ENCODE measurements around the gene PPCS. TPM values are rescaled to one million over a fixed set of nuclear protein-coding genes. Genes with fewer than 3 reads are reported as not detected.
"Not testable (repeated sequence)": the region's sequence is repeated elsewhere in the genome, so short reads cannot be mapped to it uniquely, and the experiment has no call there.

PPCS gene
- total RNA-seq, 1 donor from 2014 or later, result 32.6 TPM

- Mint-ChIP-seq H3K4me1 (peaks cover 29% of the 10 kb centered on the region), H3K9me3 (no peaks in the 10 kb centered on the region), H3K4me3 (peak within 1 kb of the TSS; percentile 97), H3K36me3 (ENCODE audit: low read depth) (peaks cover under 1% of the 10 kb centered on the region), H3K27ac (ENCODE audit: unreplicated experiment) (peak within 1 kb of the TSS; percentile 90), H3K27me3 (ENCODE audit: low read depth) (no peaks in the 10 kb centered on the region)
- peak; percentile 80 for DNase-seq (ENCODE audit: low read depth, low spot score)
- TF ChIP-seq CTCF (conservative IDR thresholded peaks at IDR 0.05), result no peak
Measured at GRCh38 chr1:42462828-42463763, 6.8 kb downstream of the PPCS start, which contains the start of gene CCDC30. CCDC30 (plus strand) TSS chr1:42463286; CDS start chr1:42480552, 17,266 bp downstream.

- DNase-seq (ENCODE audit: low read depth, low spot score), result no peak
- TF ChIP-seq CTCF (conservative IDR thresholded peaks at IDR 0.05), result no peak
- no peaks in the 10 kb centered on the region for H3K36me3 Mint-ChIP-seq (ENCODE audit: low read depth)
- H3K4me3 Mint-ChIP-seq, result peak overlapping the region; percentile 97
- H3K27ac Mint-ChIP-seq (ENCODE audit: unreplicated experiment), result peak overlapping the region; percentile 0
- no peaks in the 10 kb centered on the region for H3K9me3 Mint-ChIP-seq
- peaks cover 27% of the 10 kb centered on the region for H3K4me1 Mint-ChIP-seq
- no peaks in the 10 kb centered on the region for H3K27me3 Mint-ChIP-seq (ENCODE audit: low read depth)
Measured at GRCh38 chr1:42463921-42464320, 7.6 kb downstream of the PPCS start.

- Mint-ChIP-seq H3K4me3 (no peak overlapping the region), H3K36me3 (ENCODE audit: low read depth) (no peaks in the 10 kb centered on the region), H3K9me3 (no peaks in the 10 kb centered on the region), H3K4me1 (peaks cover 27% of the 10 kb centered on the region), H3K27ac (ENCODE audit: unreplicated experiment) (no peak overlapping the region), H3K27me3 (ENCODE audit: low read depth) (no peaks in the 10 kb centered on the region)
- TF ChIP-seq CTCF (conservative IDR thresholded peaks at IDR 0.05), result no peak
- DNase-seq (ENCODE audit: low read depth, low spot score), result no peak
Measured at GRCh38 chr1:42466030-42466429, 9.7 kb downstream of the PPCS start.

- H3K27ac Mint-ChIP-seq (ENCODE audit: unreplicated experiment), result no peak overlapping the region
- H3K36me3 Mint-ChIP-seq (ENCODE audit: low read depth), result no peaks in the 10 kb centered on the region
- H3K27me3 Mint-ChIP-seq (ENCODE audit: low read depth), result no peaks in the 10 kb centered on the region
- no peaks in the 10 kb centered on the region for H3K4me1 Mint-ChIP-seq
- TF ChIP-seq CTCF (conservative IDR thresholded peaks at IDR 0.05), result no peak
- H3K9me3 Mint-ChIP-seq, result no peaks in the 10 kb centered on the region
- no peak for DNase-seq (ENCODE audit: low read depth, low spot score)
- no peak overlapping the region for H3K4me3 Mint-ChIP-seq
Measured at GRCh38 chr1:42469727-42470126, 13.4 kb downstream of the PPCS start.

- Mint-ChIP-seq H3K36me3 (ENCODE audit: low read depth) (peaks cover 2% of the 10 kb centered on the region), H3K4me3 (no peak overlapping the region), H3K27me3 (ENCODE audit: low read depth) (no peaks in the 10 kb centered on the region), H3K27ac (ENCODE audit: unreplicated experiment) (no peak overlapping the region), H3K9me3 (no peaks in the 10 kb centered on the region), H3K4me1 (peaks cover 5% of the 10 kb centered on the region)
- no peak for DNase-seq (ENCODE audit: low read depth, low spot score)
- no peak for TF ChIP-seq CTCF (conservative IDR thresholded peaks at IDR 0.05)
Measured at GRCh38 chr1:42476605-42477004, 20.3 kb downstream of the PPCS start.

- DNase-seq (ENCODE audit: low read depth, low spot score); H3K9me3 Mint-ChIP-seq; H3K27me3 Mint-ChIP-seq (ENCODE audit: low read depth); H3K4me1 Mint-ChIP-seq; H3K4me3 Mint-ChIP-seq; H3K27ac Mint-ChIP-seq (ENCODE audit: unreplicated experiment); H3K36me3 Mint-ChIP-seq (ENCODE audit: low read depth): not testable (repeated sequence)
Measured at GRCh38 chr1:42477354-42477753, 21.0 kb downstream of the PPCS start.

Measured in neural crest cell (in vitro differentiated cells).